PC-9 (cell line): ENCODE measurements around the gene JADE3. TPM values are rescaled to one million over a fixed set of nuclear protein-coding genes. Genes with fewer than 3 reads are reported as not detected.
"Not testable (repeated sequence)": the region's sequence is repeated elsewhere in the genome, so short reads cannot be mapped to it uniquely, and the experiment has no call there.

Experiments used
- BruUV-seq: library from RNA; stranded (reverse); fragments of 400-500 nt; replicated peaks from 2 replicates; lab custom pipeline; 2021; lab: Mats Ljungman, UMichigan
- CTCF ChIA-PET: fragments of 300-600 bp; sonication (Branson Sonifier 250); formaldehyde crosslinking; loops from one replicate; lab custom pipeline; 2022; ENCODE audit warnings: antibody characterized with exemption; lab: Charles Lee
- POLR2A ChIA-PET: fragments of 300-600 bp; sonication (Branson Sonifier 250); formaldehyde crosslinking; loops from one replicate; lab custom pipeline; 2022; ENCODE audit warnings: antibody characterized with exemption; ENCODE audit not compliant: unreplicated experiment; lab: Charles Lee
- DNase-seq, 2 experiments: peaks; one replicate each; pipeline versions ENCODE4 v3.0.0 to v3.0.0-alpha.2; 2015 to 2022; ENCODE audit warnings: mixed read lengths in 1 of 2
- H2AFZ ChIP-seq: fragments of 200-600 bp; sonication (generic); 2 replicates; pipeline ENCODE4 v1.8.1; 2017; ENCODE audit warnings: antibody characterized with exemption
- H3F3A ChIP-seq: fragments of 200-600 bp; sonication (generic); 2 replicates; pipeline ENCODE4 v1.8.1; 2017; ENCODE audit warnings: antibody characterized with exemption, mild to moderate bottlenecking, low read depth; ENCODE audit not compliant: insufficient read depth
- H3K27ac ChIP-seq: fragments of 200-600 bp; sonication (generic); 2 replicates; pipeline ENCODE4 v1.6.1; 2016; ENCODE audit warnings: mixed run types
- H3K27me3 ChIP-seq: fragments of 200-600 bp; sonication (generic); 2 replicates; pipeline ENCODE4 v1.6.1; 2016; ENCODE audit warnings: low read depth, mixed run types; ENCODE audit not compliant: insufficient read depth
- H3K36me3 ChIP-seq: fragments of 200-600 bp; sonication (generic); 2 replicates; pipeline ENCODE4 v1.6.1; 2016; ENCODE audit warnings: low read depth, mixed run types
- H3K4me1 ChIP-seq: fragments of 200-600 bp; sonication (generic); replicated peaks from 2 replicates; pipeline ENCODE4 v1.6.1; 2016; ENCODE audit warnings: mixed run types; ENCODE audit not compliant: insufficient read depth
- H3K4me2 ChIP-seq: fragments of 200-600 bp; sonication (generic); 2 replicates; pipeline ENCODE4 v1.6.1; 2017; ENCODE audit warnings: mixed run types
- H3K4me3 ChIP-seq: fragments of 200-600 bp; sonication (generic); 2 replicates; pipeline ENCODE4 v1.6.1; 2016; ENCODE audit warnings: mixed run types
- H3K79me2 ChIP-seq: fragments of 200-600 bp; sonication (generic); 2 replicates; pipeline ENCODE4 v1.6.1; 2017; ENCODE audit warnings: low read depth, mixed run types
- H3K9me2 ChIP-seq: fragments of 200-600 bp; sonication (generic); 2 replicates; pipeline ENCODE4 v1.8.1; 2017; ENCODE audit warnings: mild to moderate bottlenecking; ENCODE audit not compliant: insufficient read depth
- H3K9me3 ChIP-seq: fragments of 200-600 bp; sonication (generic); 2 replicates; pipeline ENCODE4 v1.8.1; 2016; ENCODE audit warnings: low read depth; ENCODE audit not compliant: insufficient read depth
- H4K20me1 ChIP-seq: fragments of 200-600 bp; sonication (generic); 2 replicates; pipeline ENCODE4 v1.8.1; 2017; ENCODE audit not compliant: insufficient read depth
- EZH2 ChIP-seq: fragments of 200-600 bp; sonication (generic); IDR thresholded peaks from 2 replicates; pipeline ENCODE4 v1.8.0; 2017; ENCODE audit warnings: antibody characterized with exemption, low read depth
- intact Hi-C: fragments of 100-400 bp; cut with micrococcal nuclease; formaldehyde crosslinking; loops from one replicate; pipeline ENCODE4 v1.10.0; 2022; ENCODE audit not compliant: unreplicated experiment
- total RNA-seq: library from RNA; stranded (reverse); gene quantifications from 2 replicates; pipeline ENCODE4 v1.2.3, GENCODE V29; 2021
- TF ChIP-seq, protein P1 (sequence below): fragments of 200-600 bp; sonication (generic); conservative IDR thresholded peaks from 2 replicates; pipeline ENCODE4 v1.6.1; 2017; ENCODE audit warnings: mixed run types, antibody characterized with exemption, mild to moderate bottlenecking, moderate library complexity

The JADE3 gene
- total RNA-seq, 1 experiment from 2014 or later = 10.9 TPM

- no peaks in the 10 kb centered on the region for H3K27me3 ChIP-seq
- intact Hi-C loops = no loop called here
- H3K4me3 ChIP-seq = no peak overlapping the region
- TF ChIP-seq, protein P1, sequence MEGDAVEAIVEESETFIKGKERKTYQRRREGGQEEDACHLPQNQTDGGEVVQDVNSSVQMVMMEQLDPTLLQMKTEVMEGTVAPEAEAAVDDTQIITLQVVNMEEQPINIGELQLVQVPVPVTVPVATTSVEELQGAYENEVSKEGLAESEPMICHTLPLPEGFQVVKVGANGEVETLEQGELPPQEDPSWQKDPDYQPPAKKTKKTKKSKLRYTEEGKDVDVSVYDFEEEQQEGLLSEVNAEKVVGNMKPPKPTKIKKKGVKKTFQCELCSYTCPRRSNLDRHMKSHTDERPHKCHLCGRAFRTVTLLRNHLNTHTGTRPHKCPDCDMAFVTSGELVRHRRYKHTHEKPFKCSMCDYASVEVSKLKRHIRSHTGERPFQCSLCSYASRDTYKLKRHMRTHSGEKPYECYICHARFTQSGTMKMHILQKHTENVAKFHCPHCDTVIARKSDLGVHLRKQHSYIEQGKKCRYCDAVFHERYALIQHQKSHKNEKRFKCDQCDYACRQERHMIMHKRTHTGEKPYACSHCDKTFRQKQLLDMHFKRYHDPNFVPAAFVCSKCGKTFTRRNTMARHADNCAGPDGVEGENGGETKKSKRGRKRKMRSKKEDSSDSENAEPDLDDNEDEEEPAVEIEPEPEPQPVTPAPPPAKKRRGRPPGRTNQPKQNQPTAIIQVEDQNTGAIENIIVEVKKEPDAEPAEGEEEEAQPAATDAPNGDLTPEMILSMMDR = no peak
- no peak for TF ChIP-seq EZH2
- POLR2A ChIA-PET = no interaction called here
- no peaks in the 10 kb centered on the region for H3K4me1 ChIP-seq
- no peaks in the 10 kb centered on the region for H3K79me2 ChIP-seq
- H3F3A ChIP-seq = no peaks in the 10 kb centered on the region
- H3K36me3 ChIP-seq = no peaks in the 10 kb centered on the region
- no peak for DNase-seq
- H4K20me1 ChIP-seq = no peaks in the 10 kb centered on the region
- H3K27ac ChIP-seq = no peak overlapping the region
- H3K4me2 ChIP-seq = no peak overlapping the region
- CTCF ChIA-PET = no interaction called here
- no TSS peak for BruUV-seq
- no peaks in the 10 kb centered on the region for H3K9me3 ChIP-seq
- no peak overlapping the region for H2AFZ ChIP-seq
- H3K9me2 ChIP-seq = no peaks in the 10 kb centered on the region
Measured at GRCh38 chrX:46965125-46965758, 53.0 kb downstream of the JADE3 start.

DNA sequence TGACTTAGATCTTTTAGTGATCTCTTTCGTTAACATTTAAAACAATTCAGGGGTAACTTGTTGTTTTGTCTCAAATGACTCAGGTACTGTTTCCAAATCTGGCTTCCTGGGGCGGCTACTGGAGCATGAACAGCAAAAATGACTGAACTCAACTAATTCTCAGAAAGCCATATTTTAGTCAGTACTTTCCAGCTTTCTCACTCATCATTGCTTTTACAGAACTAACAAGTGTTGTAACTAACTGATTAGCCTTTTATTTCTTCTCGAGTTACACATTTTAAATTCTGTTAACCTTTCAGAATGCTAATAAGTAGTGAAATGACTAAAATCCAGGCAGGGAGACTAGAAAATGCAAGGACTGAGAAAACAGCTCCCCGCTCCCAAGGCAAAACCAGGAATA is 55.3 kb downstream of the JADE3 start:
- no peak overlapping the region for H3K4me2 ChIP-seq
- H3K4me1 ChIP-seq = no peaks in the 10 kb centered on the region
- BruUV-seq = no TSS peak
- TF ChIP-seq, protein P1 = no peak
- TF ChIP-seq EZH2 = no peak
- no peaks in the 10 kb centered on the region for H3K9me2 ChIP-seq
- intact Hi-C loops = no loop called here
- no peaks in the 10 kb centered on the region for H3F3A ChIP-seq
- no peaks in the 10 kb centered on the region for H3K36me3 ChIP-seq
- no peak overlapping the region for H3K27ac ChIP-seq
- ChIA-PET CTCF (no interaction called here), POLR2A (no interaction called here)
- no peaks in the 10 kb centered on the region for H3K79me2 ChIP-seq
- no peak overlapping the region for H2AFZ ChIP-seq
- H3K27me3 ChIP-seq = no peaks in the 10 kb centered on the region
- DNase-seq = no peak
- H3K4me3 ChIP-seq = no peak overlapping the region
- no peaks in the 10 kb centered on the region for H3K9me3 ChIP-seq
- H4K20me1 ChIP-seq = no peaks in the 10 kb centered on the region

GRCh38 chrX:46977046-46977445 is 64.8 kb downstream of the JADE3 start:
- POLR2A ChIA-PET, H3K9me2 ChIP-seq, H3K4me1 ChIP-seq, BruUV-seq, CTCF ChIA-PET, H3K79me2 ChIP-seq, H3K27me3 ChIP-seq, H3K36me3 ChIP-seq, H2AFZ ChIP-seq, H3F3A ChIP-seq, H3K27ac ChIP-seq, intact Hi-C loops, H4K20me1 ChIP-seq, H3K9me3 ChIP-seq, DNase-seq, H3K4me2 ChIP-seq, H3K4me3 ChIP-seq: not testable (repeated sequence)
